NCI-H510A treated with DMSO at 0.1 percent for 48 hours (cell line): ENCODE results near the gene STK38L.
A peak's percentile ranks its signal among the peaks of the same experiment; 100 is the strongest.

Experiments used
- DNase-seq: peaks from one replicate; lab custom pipeline; 2025; lab: John Stamatoyannopoulos, UW

STK38L gene

GRCh38 chr12:27319409-27319808 lies 75.3 kb downstream of the STK38L start:
- no peak for DNase-seq

GRCh38 chr12:27319848-27320247 lies 75.8 kb downstream of the STK38L start:
- DNase-seq = no peak

- no peak for DNase-seq
These were observed 80.4 kb downstream of the STK38L start for GRCh38 chr12:27324530-27324929.

- no peak for DNase-seq
These were observed 86.8 kb downstream of the STK38L start for GRCh38 chr12:27330846-27331245.

- no peak for DNase-seq
These were observed 87.3 kb downstream of the STK38L start for GRCh38 chr12:27331291-27331926.

GRCh38 chr12:27331927-27332324 lies 87.8 kb downstream of the STK38L start:
- no peak for DNase-seq

GRCh38 chr12:27332407-27332713 lies 88.3 kb downstream of the STK38L start:
- DNase-seq = peak; percentile 34

- peak; percentile 10 for DNase-seq
These were observed 88.8 kb downstream of the STK38L start, which contains the start of gene BMAL2 for GRCh38 chr12:27332714-27333402. Gene BMAL2 (plus strand): TSS chr12:27332836. CDS start chr12:27333073, 237 bp downstream.

- DNase-seq = no peak
These were observed 89.4 kb downstream of the STK38L start for GRCh38 chr12:27333403-27334009.

- DNase-seq = peak; percentile 10
These were observed 90.1 kb downstream of the STK38L start for GRCh38 chr12:27334042-27334720.

GRCh38 chr12:27334721-27335082 lies 90.6 kb downstream of the STK38L start:
- no peak for DNase-seq

- no peak for DNase-seq
These were observed 91.5 kb downstream of the STK38L start for GRCh38 chr12:27335364-27336281.

GRCh38 chr12:27336282-27336653 lies 92.2 kb downstream of the STK38L start:
- DNase-seq = no peak

GRCh38 chr12:27337376-27337775 lies 93.3 kb downstream of the STK38L start:
- no peak for DNase-seq

- DNase-seq = no peak
These were observed 94.4 kb downstream of the STK38L start for GRCh38 chr12:27338473-27338872.

GRCh38 chr12:27340971-27341370 lies 96.9 kb downstream of the STK38L start:
- no peak for DNase-seq

GRCh38 chr12:27342536-27342935 lies 98.5 kb downstream of the STK38L start:
- no peak for DNase-seq

- DNase-seq = no peak
These were observed 99.3 kb downstream of the STK38L start for GRCh38 chr12:27343255-27344000.

GRCh38 chr12:27344246-27344645 lies 100.2 kb downstream of the STK38L start:
- no peak for DNase-seq

GRCh38 chr12:27344760-27345159 lies 100.7 kb downstream of the STK38L start:
- DNase-seq = no peak

- DNase-seq = no peak
These were observed 101.3 kb downstream of the STK38L start for GRCh38 chr12:27345376-27345775.
